ENCODE measurements around the gene YBX1. TPM values are rescaled to one million over a fixed set of nuclear protein-coding genes. Genes with fewer than 3 reads are reported as not detected.

The YBX1 gene
- total RNA-seq, 4 donors from 2014 or later: 368 to 678 (median 607) TPM

DNA sequence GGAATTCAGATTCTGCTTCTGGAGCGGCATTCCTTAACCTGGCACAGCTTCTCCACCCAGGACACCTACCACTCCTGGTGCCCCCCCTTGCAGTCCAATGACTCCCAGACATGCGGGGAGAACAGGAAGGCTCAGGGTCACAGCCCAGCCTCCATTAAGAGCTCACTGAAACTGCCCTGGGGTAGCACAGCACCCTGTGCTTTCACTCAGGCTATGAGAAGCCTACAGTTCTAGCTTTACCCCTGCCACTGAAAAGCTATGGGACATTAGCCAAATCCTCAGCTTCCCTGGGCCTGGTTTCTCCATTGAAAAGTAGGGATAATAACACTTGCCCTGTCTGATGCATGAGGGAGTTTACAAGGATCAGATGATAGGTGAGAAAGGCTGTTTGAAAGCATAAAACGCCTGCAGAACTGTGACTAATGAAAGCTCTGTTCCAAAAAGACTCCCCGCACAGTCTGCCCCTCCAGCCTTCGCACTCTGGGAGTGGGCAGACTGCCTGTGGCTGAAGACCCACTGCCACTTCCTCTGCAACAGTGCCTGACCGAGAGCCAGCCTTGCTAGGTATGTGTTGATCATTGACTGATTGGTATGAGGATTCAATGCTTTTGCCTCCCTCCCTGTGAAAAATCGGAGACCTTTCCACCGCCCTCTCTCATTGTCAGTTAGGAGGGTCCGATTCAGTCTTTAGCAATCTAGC, 60.5 kb downstream of the YBX1 start:
- DNase-seq: no peak

DNA sequence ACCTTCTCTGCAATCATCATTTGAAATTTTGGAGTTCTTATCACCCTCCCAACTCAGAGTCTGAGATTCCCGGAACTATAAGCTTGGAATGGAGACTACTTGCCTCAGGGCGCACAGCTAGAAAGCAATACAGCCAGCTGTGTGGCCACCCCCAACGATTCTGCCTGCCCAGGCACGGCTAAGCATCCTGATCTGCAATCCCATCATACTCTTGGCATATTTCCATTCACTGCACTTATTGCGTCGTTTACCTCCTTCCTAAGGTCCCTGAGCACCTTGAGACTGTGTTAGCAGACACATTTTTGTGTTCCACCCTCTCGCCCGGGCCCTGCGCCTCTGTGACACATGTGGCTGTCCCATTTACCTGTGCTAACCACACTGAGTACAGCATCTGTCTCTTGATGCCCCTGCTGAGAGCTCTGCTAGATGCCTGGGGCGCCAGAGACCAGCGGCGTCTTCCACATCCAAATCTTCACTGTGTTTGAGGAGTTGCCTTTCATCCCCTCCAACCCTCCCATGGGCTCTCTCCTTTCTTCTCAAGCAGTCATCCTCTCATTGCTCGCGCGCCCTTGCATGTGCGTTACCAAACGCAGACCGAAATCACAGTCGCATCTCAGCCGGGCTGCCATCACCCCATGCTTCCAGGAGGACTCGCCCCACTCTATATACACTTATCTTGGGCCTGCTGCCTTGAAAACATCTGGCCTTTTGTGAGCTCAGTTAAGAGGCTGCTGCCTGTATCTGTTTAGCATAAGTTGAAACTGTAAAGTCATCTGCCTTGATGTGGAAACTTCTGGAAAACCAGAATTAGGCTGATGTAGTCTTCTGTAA, 61.3 kb downstream of the YBX1 start:
- 79 to 80% methylated on average over 21 of the region's 21 CpGs for WGBS, 2 donors
- H3K4me3 ChIP-seq (replicated peaks in 1 of 3): no peak overlapping the region
- H3K27ac ChIP-seq: no peak overlapping the region
- no peaks in the 10 kb centered on the region for H3K27me3 ChIP-seq
- DNase-seq: no peak
- intact Hi-C loops (cut with DNase I): loop anchor here (5.0 kb wide), 1 partner anchor 161 kb away; no protein-coding TSS in a partner anchor
- TF ChIP-seq POLR2A (IDR thresholded peaks at IDR 0.05): no peak
- TF ChIP-seq, protein P1, sequence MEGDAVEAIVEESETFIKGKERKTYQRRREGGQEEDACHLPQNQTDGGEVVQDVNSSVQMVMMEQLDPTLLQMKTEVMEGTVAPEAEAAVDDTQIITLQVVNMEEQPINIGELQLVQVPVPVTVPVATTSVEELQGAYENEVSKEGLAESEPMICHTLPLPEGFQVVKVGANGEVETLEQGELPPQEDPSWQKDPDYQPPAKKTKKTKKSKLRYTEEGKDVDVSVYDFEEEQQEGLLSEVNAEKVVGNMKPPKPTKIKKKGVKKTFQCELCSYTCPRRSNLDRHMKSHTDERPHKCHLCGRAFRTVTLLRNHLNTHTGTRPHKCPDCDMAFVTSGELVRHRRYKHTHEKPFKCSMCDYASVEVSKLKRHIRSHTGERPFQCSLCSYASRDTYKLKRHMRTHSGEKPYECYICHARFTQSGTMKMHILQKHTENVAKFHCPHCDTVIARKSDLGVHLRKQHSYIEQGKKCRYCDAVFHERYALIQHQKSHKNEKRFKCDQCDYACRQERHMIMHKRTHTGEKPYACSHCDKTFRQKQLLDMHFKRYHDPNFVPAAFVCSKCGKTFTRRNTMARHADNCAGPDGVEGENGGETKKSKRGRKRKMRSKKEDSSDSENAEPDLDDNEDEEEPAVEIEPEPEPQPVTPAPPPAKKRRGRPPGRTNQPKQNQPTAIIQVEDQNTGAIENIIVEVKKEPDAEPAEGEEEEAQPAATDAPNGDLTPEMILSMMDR (IDR thresholded peaks at IDR 0.05): no peak
- no peaks in the 10 kb centered on the region for H3K9me3 ChIP-seq
- peaks cover 6 to 11% of the 10 kb centered on the region in 2 donors for H3K36me3 ChIP-seq
- no peaks in the 10 kb centered on the region for H3K4me1 ChIP-seq

More for the DNA sequence above, 60.5 kb downstream of the YBX1 start:
- TF ChIP-seq, protein P1 (IDR thresholded peaks at IDR 0.05): no peak
- no peak for TF ChIP-seq POLR2A (IDR thresholded peaks at IDR 0.05)
- Histone ChIP-seq H3K9me3 (no peaks in the 10 kb centered on the region), H3K4me3 (replicated peaks in 1 of 3) (no peak overlapping the region), H3K4me1 (no peaks in the 10 kb centered on the region), H3K36me3 (peaks cover 6 to 11% of the 10 kb centered on the region in 2 donors), H3K27ac (no peak overlapping the region), H3K27me3 (no peaks in the 10 kb centered on the region)
- intact Hi-C loops (cut with DNase I): loop anchor here (5.0 kb wide), 1 partner anchor 160 kb away; no protein-coding TSS in a partner anchor
- 80 to 83% methylated on average over 9 of the region's 9 CpGs for WGBS, 2 donors

DNA sequence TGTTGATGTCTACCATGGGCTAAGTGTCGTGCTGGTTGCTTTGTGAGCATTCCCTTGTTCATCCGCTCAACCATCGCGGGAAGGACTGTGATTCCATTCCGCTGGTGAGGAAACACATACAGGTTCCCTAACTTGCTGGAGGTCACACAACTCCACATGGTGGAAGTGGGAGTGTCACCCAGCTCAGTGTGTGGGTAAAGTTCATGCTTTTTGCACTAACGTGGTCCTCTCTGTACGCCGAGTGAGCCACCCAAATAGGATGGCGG, 61.9 kb downstream of the YBX1 start:
- intact Hi-C loops (cut with DNase I): loop anchor here (5.0 kb wide), 1 partner anchor 162 kb away; no protein-coding TSS in a partner anchor
- H3K9me3 ChIP-seq: no peaks in the 10 kb centered on the region
- H3K4me1 ChIP-seq: no peaks in the 10 kb centered on the region
- H3K27me3 ChIP-seq: no peaks in the 10 kb centered on the region
- peaks cover 6 to 11% of the 10 kb centered on the region in 2 donors for H3K36me3 ChIP-seq
- WGBS, 2 donors: 86 to 93% methylated on average over 9 of the region's 9 CpGs
- H3K4me3 ChIP-seq (replicated peaks in 1 of 3): no peak overlapping the region
- no peak for DNase-seq
- TF ChIP-seq, protein P1 (IDR thresholded peaks at IDR 0.05): no peak
- TF ChIP-seq POLR2A (IDR thresholded peaks at IDR 0.05): no peak
- no peak overlapping the region for H3K27ac ChIP-seq

DNA sequence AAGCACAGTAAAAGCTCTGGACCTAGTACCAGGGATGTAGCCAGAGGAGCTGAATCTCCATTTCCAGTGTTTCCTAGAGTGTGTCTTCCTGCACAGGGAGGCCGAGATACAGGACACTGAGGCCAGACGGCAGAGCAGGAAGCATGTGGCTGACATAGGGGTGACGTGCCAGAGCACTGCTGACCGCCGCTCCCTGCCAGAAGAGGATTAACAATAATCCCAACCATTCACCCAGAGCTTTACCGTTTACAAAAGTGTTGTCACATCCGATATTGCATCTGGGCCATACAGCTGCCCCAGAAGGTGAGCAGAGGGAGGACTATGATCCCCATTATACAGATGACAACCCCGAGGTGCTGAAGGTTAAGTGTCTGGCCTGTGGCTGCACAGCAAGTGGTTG, 63.6 kb downstream of the YBX1 start:
- TF ChIP-seq POLR2A (IDR thresholded peaks at IDR 0.05): no peak
- TF ChIP-seq, protein P1 (IDR thresholded peaks at IDR 0.05): no peak
- Histone ChIP-seq H3K9me3 (no peaks in the 10 kb centered on the region), H3K27me3 (no peaks in the 10 kb centered on the region), H3K4me3 (replicated peaks in 1 of 3) (no peak overlapping the region), H3K27ac (no peak overlapping the region), H3K36me3 (peaks cover 12 to 17% of the 10 kb centered on the region in 2 donors), H3K4me1 (no peaks in the 10 kb centered on the region)
- intact Hi-C loops (cut with DNase I): no loop called here
- DNase-seq: no peak
- WGBS, 2 donors: 89 to 96% methylated on average over 8 of the region's 8 CpGs
